ENCODE measurements around the gene ASPRV1. TPM values are rescaled to one million over a fixed set of nuclear protein-coding genes. Genes with fewer than 3 reads are reported as not detected.

The ASPRV1 gene
- total RNA-seq, 1 donor from 2014 or later = 1.7 TPM

DNA sequence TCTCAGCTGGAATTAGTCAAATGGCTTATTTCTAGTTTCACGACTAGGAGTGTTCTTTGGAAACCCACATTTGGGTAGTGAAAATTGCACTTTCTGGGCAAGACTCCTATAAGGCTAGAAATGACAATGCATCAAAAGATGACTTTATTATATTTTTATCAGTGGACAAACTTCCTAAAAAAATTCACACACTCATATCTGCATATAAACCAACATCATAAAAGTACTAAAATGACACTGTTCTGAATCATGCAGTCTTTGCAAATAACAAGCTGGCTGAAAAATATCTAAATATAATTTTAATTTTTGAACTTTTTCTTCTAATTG lies 28.9 kb downstream of the ASPRV1 start:
- Mint-ChIP-seq H3K4me3 (no peak overlapping the region), H3K36me3 (ENCODE audit: low read depth) (peaks cover 4% of the 10 kb centered on the region), H3K27me3 (ENCODE audit: low read depth) (no peaks in the 10 kb centered on the region), H3K4me1 (no peaks in the 10 kb centered on the region), H3K27ac (ENCODE audit: unreplicated experiment) (no peak overlapping the region), H3K9me3 (no peaks in the 10 kb centered on the region)
- TF ChIP-seq, protein P1, sequence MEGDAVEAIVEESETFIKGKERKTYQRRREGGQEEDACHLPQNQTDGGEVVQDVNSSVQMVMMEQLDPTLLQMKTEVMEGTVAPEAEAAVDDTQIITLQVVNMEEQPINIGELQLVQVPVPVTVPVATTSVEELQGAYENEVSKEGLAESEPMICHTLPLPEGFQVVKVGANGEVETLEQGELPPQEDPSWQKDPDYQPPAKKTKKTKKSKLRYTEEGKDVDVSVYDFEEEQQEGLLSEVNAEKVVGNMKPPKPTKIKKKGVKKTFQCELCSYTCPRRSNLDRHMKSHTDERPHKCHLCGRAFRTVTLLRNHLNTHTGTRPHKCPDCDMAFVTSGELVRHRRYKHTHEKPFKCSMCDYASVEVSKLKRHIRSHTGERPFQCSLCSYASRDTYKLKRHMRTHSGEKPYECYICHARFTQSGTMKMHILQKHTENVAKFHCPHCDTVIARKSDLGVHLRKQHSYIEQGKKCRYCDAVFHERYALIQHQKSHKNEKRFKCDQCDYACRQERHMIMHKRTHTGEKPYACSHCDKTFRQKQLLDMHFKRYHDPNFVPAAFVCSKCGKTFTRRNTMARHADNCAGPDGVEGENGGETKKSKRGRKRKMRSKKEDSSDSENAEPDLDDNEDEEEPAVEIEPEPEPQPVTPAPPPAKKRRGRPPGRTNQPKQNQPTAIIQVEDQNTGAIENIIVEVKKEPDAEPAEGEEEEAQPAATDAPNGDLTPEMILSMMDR (conservative IDR thresholded peaks at IDR 0.05) = no peak
- DNase-seq (ENCODE audit: low read depth, low spot score) = no peak

DNA sequence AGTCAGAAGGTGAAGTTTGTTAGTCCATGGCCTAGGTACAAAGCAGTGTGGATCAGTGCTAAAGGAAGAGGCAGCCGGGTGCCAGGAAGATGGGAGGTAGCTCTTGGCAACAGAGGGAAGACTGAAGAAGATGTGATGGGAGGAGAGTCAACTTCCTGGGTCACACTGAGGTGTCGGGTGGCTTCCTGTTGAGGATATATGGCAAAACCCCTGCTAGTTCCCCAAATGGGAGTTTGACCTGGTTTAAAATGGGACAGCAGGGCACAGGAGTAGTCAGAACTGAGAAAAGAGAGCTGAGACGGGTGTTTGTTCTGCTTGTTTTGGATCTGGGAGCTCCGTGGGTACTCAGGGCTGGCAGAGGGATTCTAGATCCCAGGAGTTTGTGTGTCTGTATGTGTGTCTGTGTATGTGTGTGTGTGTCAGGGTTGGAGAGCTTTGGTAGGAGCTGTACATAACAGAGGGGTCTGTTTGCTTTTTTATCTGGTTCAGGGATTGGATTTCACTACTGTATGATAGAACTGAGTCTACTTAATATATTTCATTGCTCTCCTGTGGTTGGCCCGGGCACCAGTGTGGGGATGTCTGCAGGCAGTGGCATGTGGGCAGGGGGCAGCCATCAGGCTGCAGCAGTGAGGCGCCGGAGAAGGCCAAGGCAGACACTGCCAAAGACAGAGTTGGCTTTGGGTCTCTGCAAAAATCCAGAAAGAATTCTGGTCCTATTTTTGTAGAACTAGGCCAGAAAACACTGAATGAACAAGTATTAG lies 29.4 kb downstream of the ASPRV1 start:
- H3K4me3 Mint-ChIP-seq = no peak overlapping the region
- no peak overlapping the region for H3K27ac Mint-ChIP-seq (ENCODE audit: unreplicated experiment)
- no peaks in the 10 kb centered on the region for H3K9me3 Mint-ChIP-seq

DNA sequence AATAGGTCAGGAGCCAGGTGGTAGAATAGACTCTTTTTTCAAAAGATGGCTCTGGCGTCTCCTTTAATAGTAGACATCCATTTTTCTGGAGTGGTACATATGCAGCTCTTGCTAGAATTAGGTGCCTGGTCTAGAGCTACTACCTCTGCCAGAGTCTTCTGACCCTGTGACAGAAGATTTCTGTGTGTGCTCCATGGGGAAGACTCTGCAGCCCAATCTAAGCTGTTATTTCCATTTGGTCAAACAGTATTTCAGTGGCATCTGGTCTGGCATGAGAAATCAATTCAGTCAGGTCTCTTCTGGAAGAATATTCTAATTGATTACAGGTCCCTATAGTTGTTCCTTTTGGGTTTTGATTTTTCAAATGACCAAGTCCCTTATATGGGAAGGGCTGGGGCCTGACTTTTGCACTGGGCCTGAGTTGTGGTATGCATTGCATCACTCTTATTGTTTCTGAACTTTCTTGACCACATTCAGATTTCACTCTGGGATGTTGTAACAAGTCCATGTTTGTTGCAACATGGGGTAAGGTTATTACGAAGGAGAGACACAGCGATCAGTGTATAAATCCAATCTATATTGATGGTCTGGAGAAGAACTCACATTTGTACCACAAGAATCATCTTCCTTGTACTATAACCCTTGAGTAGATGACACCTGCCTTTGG lies 34.4 kb downstream of the ASPRV1 start:
- Mint-ChIP-seq H3K27ac (ENCODE audit: unreplicated experiment) (no peak overlapping the region), H3K4me1 (no peaks in the 10 kb centered on the region), H3K4me3 (no peak overlapping the region), H3K36me3 (ENCODE audit: low read depth) (no peaks in the 10 kb centered on the region), H3K27me3 (ENCODE audit: low read depth) (no peaks in the 10 kb centered on the region), H3K9me3 (no peaks in the 10 kb centered on the region)
- TF ChIP-seq, protein P1 (conservative IDR thresholded peaks at IDR 0.05) = no peak
- DNase-seq (ENCODE audit: low read depth, low spot score) = no peak

More for the DNA sequence above, 29.4 kb downstream of the ASPRV1 start:
- peaks cover 4% of the 10 kb centered on the region for H3K36me3 Mint-ChIP-seq (ENCODE audit: low read depth)
- no peaks in the 10 kb centered on the region for H3K27me3 Mint-ChIP-seq (ENCODE audit: low read depth)
- no peaks in the 10 kb centered on the region for H3K4me1 Mint-ChIP-seq
- TF ChIP-seq, protein P1 (conservative IDR thresholded peaks at IDR 0.05) = no peak
- no peak for DNase-seq (ENCODE audit: low read depth, low spot score)

DNA sequence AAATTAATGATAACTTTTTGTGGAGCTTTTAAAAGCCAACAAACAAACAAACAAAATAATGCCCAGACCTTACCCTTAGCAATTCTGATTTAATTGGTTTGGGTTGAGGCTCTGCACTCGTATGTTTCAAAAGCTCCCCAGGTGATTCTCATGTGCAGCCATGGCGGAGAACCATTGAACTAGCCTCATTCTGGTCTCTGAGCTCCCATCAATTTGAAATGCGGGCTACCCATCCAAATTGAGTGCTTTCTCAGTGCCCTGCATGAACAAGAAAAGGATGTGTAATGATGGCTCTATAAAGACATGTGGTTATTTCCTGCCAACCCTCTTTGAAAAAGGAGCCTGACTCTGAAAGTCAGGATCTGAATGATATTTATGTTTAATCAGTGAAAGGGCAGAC lies 38.3 kb downstream of the ASPRV1 start:
- Mint-ChIP-seq H3K4me3 (no peak overlapping the region), H3K36me3 (ENCODE audit: low read depth) (no peaks in the 10 kb centered on the region), H3K4me1 (no peaks in the 10 kb centered on the region), H3K27me3 (ENCODE audit: low read depth) (no peaks in the 10 kb centered on the region), H3K9me3 (no peaks in the 10 kb centered on the region), H3K27ac (ENCODE audit: unreplicated experiment) (no peak overlapping the region)
- TF ChIP-seq, protein P1 (conservative IDR thresholded peaks at IDR 0.05) = no peak
- no peak for DNase-seq (ENCODE audit: low read depth, low spot score)

DNA sequence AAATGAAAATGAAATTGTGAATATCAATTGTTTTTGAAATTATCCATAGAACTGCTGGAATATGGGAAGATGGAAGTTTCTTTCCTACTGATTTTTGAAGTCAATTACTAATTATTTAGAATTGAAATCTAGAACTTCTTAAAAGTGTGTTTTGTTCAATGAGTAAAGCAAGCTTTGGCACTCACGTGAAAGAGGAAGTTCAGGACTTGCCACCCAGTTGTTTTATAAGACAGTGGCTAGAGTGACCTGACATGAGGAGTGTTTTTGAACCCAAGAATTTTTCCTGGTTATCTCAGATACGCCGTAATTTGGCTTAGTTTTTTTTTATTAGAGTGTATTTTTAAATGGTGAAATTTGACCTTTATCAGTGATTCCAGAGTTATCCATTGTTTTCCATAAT lies 43.0 kb downstream of the ASPRV1 start:
- H3K4me1 Mint-ChIP-seq = peaks cover 13% of the 10 kb centered on the region
- TF ChIP-seq, protein P1 (conservative IDR thresholded peaks at IDR 0.05) = no peak
- H3K9me3 Mint-ChIP-seq = no peaks in the 10 kb centered on the region
- DNase-seq (ENCODE audit: low read depth, low spot score) = no peak
- H3K27ac Mint-ChIP-seq (ENCODE audit: unreplicated experiment) = no peak overlapping the region
- H3K36me3 Mint-ChIP-seq (ENCODE audit: low read depth) = no peaks in the 10 kb centered on the region
- H3K27me3 Mint-ChIP-seq (ENCODE audit: low read depth) = peaks cover 4% of the 10 kb centered on the region
- no peak overlapping the region for H3K4me3 Mint-ChIP-seq

Data from neural crest cell (in vitro differentiated cells).